ENCODE data around the gene ARL14EPL. TPM values are rescaled to one million over a fixed set of nuclear protein-coding genes. Genes with fewer than 3 reads are reported as not detected.
A peak's percentile ranks its signal among the peaks of the same experiment; 100 is the strongest.

ARL14EPL gene
- total and polyA plus RNA-seq, 2 donors (not counting 1 experiment from before 2014, with no cell fraction given) = not detected

- no peaks in the 10 kb centered on the region for H3K9me3 ChIP-seq (ENCODE audit: control insufficient read depth, insufficient read depth, low read depth, low read length)
- TF ChIP-seq EZH2 (IDR thresholded peaks at IDR 0.05; ENCODE audit: low read length, missing control alignments) (no peak), CTCF (conservative IDR thresholded peaks at IDR 0.05 in 1 of 2, IDR thresholded peaks at IDR 0.05 in 1 of 2; ENCODE audit: low read depth in 1 of 2, low read length in 2 of 2) (no peak)
These were observed 10.1 kb downstream of the ARL14EPL start for GRCh38 chr5:116042375-116042774.

GRCh38 chr5:116044073-116044472 lies 11.8 kb downstream of the ARL14EPL start:
- no peak for DNase-seq (ENCODE audit: low read depth in 2 of 2)
- no peak for TF ChIP-seq EZH2 (IDR thresholded peaks at IDR 0.05; ENCODE audit: low read length, missing control alignments)
- TF ChIP-seq CTCF (conservative IDR thresholded peaks at IDR 0.05 in 1 of 2, IDR thresholded peaks at IDR 0.05 in 1 of 2; ENCODE audit: low read depth in 1 of 2, low read length in 2 of 2) = no peak
- no peaks in the 10 kb centered on the region for H3K4me1 ChIP-seq (ENCODE audit: control insufficient read depth, extremely low read depth, insufficient read depth, low read length)
- no peaks in the 10 kb centered on the region for H4K20me1 ChIP-seq (ENCODE audit: control insufficient read depth, extremely low read depth, insufficient read depth, low read length)
- no peak overlapping the region for H2AFZ ChIP-seq (ENCODE audit: low read length)
- H3K4me2 ChIP-seq (ENCODE audit: extremely low read depth, insufficient read depth, low read length) = no peak overlapping the region
- H3K27ac ChIP-seq (ENCODE audit: insufficient read depth, low read length) = no peak overlapping the region
- no peaks in the 10 kb centered on the region for H3K36me3 ChIP-seq (ENCODE audit: control insufficient read depth, insufficient read depth, low read length)
- H3K9me3 ChIP-seq (ENCODE audit: control insufficient read depth, insufficient read depth, low read depth, low read length) = no peaks in the 10 kb centered on the region
- no peaks in the 10 kb centered on the region for H3K79me2 ChIP-seq (ENCODE audit: control insufficient read depth, insufficient read depth, low read length)
- H3K9ac ChIP-seq (ENCODE audit: insufficient read depth, low read length) = no peak overlapping the region
- H3K4me3 ChIP-seq (replicated peaks in 1 of 4; ENCODE audit: control extremely low read depth in 1 of 4, insufficient read depth in 1 of 4, low read depth in 3 of 4, low read length in 4 of 4) = no peak overlapping the region
- no peaks in the 10 kb centered on the region for H3K27me3 ChIP-seq (ENCODE audit: control insufficient read depth, insufficient read depth, low read length)

More at GRCh38 chr5:116042375-116042774, 10.1 kb downstream of the ARL14EPL start:
- H4K20me1 ChIP-seq (ENCODE audit: control insufficient read depth, extremely low read depth, insufficient read depth, low read length) = no peaks in the 10 kb centered on the region
- H2AFZ ChIP-seq (ENCODE audit: low read length) = no peak overlapping the region
- H3K4me3 ChIP-seq (replicated peaks in 1 of 4; ENCODE audit: control extremely low read depth in 1 of 4, insufficient read depth in 1 of 4, low read depth in 3 of 4, low read length in 4 of 4) = no peak overlapping the region
- no peak overlapping the region for H3K9ac ChIP-seq (ENCODE audit: insufficient read depth, low read length)
- H3K4me1 ChIP-seq (ENCODE audit: control insufficient read depth, extremely low read depth, insufficient read depth, low read length) = no peaks in the 10 kb centered on the region
- no peaks in the 10 kb centered on the region for H3K27me3 ChIP-seq (ENCODE audit: control insufficient read depth, insufficient read depth, low read length)
- H3K79me2 ChIP-seq (ENCODE audit: control insufficient read depth, insufficient read depth, low read length) = no peaks in the 10 kb centered on the region
- no peaks in the 10 kb centered on the region for H3K36me3 ChIP-seq (ENCODE audit: control insufficient read depth, insufficient read depth, low read length)
- no peak overlapping the region for H3K27ac ChIP-seq (ENCODE audit: insufficient read depth, low read length)
- H3K4me2 ChIP-seq (ENCODE audit: extremely low read depth, insufficient read depth, low read length) = no peak overlapping the region
- no peak for DNase-seq (ENCODE audit: low read depth in 2 of 2)

GRCh38 chr5:116045821-116046220 lies 13.5 kb downstream of the ARL14EPL start:
- DNase-seq (ENCODE audit: low read depth in 2 of 2) = peak in 1 of 2 donors; percentile 32
- Histone ChIP-seq H2AFZ (ENCODE audit: low read length) (no peak overlapping the region), H3K4me3 (replicated peaks in 1 of 4; ENCODE audit: control extremely low read depth in 1 of 4, insufficient read depth in 1 of 4, low read depth in 3 of 4, low read length in 4 of 4) (no peak overlapping the region), H3K9me3 (ENCODE audit: control insufficient read depth, insufficient read depth, low read depth, low read length) (no peaks in the 10 kb centered on the region), H4K20me1 (ENCODE audit: control insufficient read depth, extremely low read depth, insufficient read depth, low read length) (no peaks in the 10 kb centered on the region), H3K4me1 (ENCODE audit: control insufficient read depth, extremely low read depth, insufficient read depth, low read length) (no peaks in the 10 kb centered on the region), H3K27ac (ENCODE audit: insufficient read depth, low read length) (no peak overlapping the region), H3K4me2 (ENCODE audit: extremely low read depth, insufficient read depth, low read length) (no peak overlapping the region), H3K79me2 (ENCODE audit: control insufficient read depth, insufficient read depth, low read length) (no peaks in the 10 kb centered on the region), H3K9ac (ENCODE audit: insufficient read depth, low read length) (no peak overlapping the region), H3K27me3 (ENCODE audit: control insufficient read depth, insufficient read depth, low read length) (no peaks in the 10 kb centered on the region), H3K36me3 (ENCODE audit: control insufficient read depth, insufficient read depth, low read length) (no peaks in the 10 kb centered on the region)
- TF ChIP-seq CTCF (conservative IDR thresholded peaks at IDR 0.05 in 1 of 2, IDR thresholded peaks at IDR 0.05 in 1 of 2; ENCODE audit: low read depth in 1 of 2, low read length in 2 of 2) = no peak
- TF ChIP-seq EZH2 (IDR thresholded peaks at IDR 0.05; ENCODE audit: low read length, missing control alignments) = no peak

Measured in fibroblast of lung (primary cell).